HepG2 (cell line): ENCODE measurements around the gene FUT4. TPM values are rescaled to one million over a fixed set of nuclear protein-coding genes. Genes with fewer than 3 reads are reported as not detected.
A peak's percentile ranks its signal among the peaks of the same experiment; 100 is the strongest.

Source experiments
- ATRX ChIP-seq: sonication (generic); formaldehyde crosslinking; IDR thresholded peaks from 2 replicates; pipeline ENCODE4 v1.4.0; 2020; ENCODE audit warnings: missing genetic modification reagents, borderline replicate concordance
- CTCF ChIP-seq: sonication (generic); formaldehyde crosslinking; IDR thresholded peaks from 2 replicates; pipeline ENCODE4 v1.5.0; 2020; ENCODE audit warnings: mild to moderate bottlenecking, missing genetic modification reagents, moderate library complexity
- DNMT3B ChIP-seq: conservative IDR thresholded peaks from 2 replicates; pipeline ENCODE4 v1.6.1; 2016; ENCODE audit warnings: missing biosample characterization, control low read depth
- EZH2 ChIP-seq: conservative IDR thresholded peaks from 2 replicates; pipeline ENCODE4 v1.6.1; 2012; ENCODE audit warnings: mild to moderate bottlenecking, low read depth, low read length, moderate library complexity
- FOXP1 ChIP-seq, 2 experiments: fragments of 450-650 bp in 1 of 2; IDR thresholded peaks; 2 replicates each; pipeline ENCODE4 v1.6.1; 2017 to 2018; ENCODE audit warnings: antibody characterized with exemption in 1 of 2
- GLI4 ChIP-seq: sonication (generic); formaldehyde crosslinking; IDR thresholded peaks from 2 replicates; pipeline ENCODE4 v1.5.1; 2020; ENCODE audit warnings: missing genetic modification reagents, mild to moderate bottlenecking, moderate library complexity, borderline replicate concordance
- JUNB ChIP-seq: sonication (generic); formaldehyde crosslinking; IDR thresholded peaks from 2 replicates; pipeline ENCODE4 v1.8.0; 2022; ENCODE audit warnings: missing genetic modification reagents, mild to moderate bottlenecking, borderline replicate concordance
- MBD4 ChIP-seq: IDR thresholded peaks from 2 replicates; pipeline ENCODE4 v1.6.1; 2012; ENCODE audit warnings: low read length, inconsistent platforms, borderline replicate concordance
- MXD1 ChIP-seq: sonication (generic); formaldehyde crosslinking; IDR thresholded peaks from 2 replicates; pipeline ENCODE4 v1.4.0; 2020; ENCODE audit warnings: mild to moderate bottlenecking, missing genetic modification reagents
- NONO ChIP-seq, 2 experiments: fragments of 450-650 bp in 1 of 2; sonication (generic) in 1 of 2; formaldehyde crosslinking in 1 of 2; IDR thresholded peaks in 1 of 2; conservative IDR thresholded peaks in 1 of 2; 2 replicates each; pipeline versions ENCODE4 v1.6.1 to v1.8.0; 2017 to 2022; ENCODE audit warnings: mild to moderate bottlenecking in 1 of 2, missing genetic modification reagents in 1 of 2, moderate library complexity in 1 of 2
- PLRG1 ChIP-seq: fragments of 450-650 bp; conservative IDR thresholded peaks from 2 replicates; pipeline ENCODE4 v1.6.1; 2016
- POLR2AphosphoS2 ChIP-seq: IDR thresholded peaks from 2 replicates; pipeline ENCODE4 v1.6.1; 2011; ENCODE audit warnings: low read depth, low read length, improper control_type of control experiment
- RARG ChIP-seq: sonication (generic); formaldehyde crosslinking; IDR thresholded peaks from 2 replicates; pipeline ENCODE4 v1.4.0; 2020; ENCODE audit warnings: low read depth, mild to moderate bottlenecking, missing genetic modification reagents
- SIN3A ChIP-seq: IDR thresholded peaks from 2 replicates; pipeline ENCODE4 v1.6.1; 2011; ENCODE audit warnings: low read depth, mild to moderate bottlenecking, control low read depth, low read length, borderline replicate concordance
- SIX4 ChIP-seq: sonication (generic); formaldehyde crosslinking; IDR thresholded peaks from 2 replicates; pipeline ENCODE4 v1.4.0; 2020; ENCODE audit warnings: missing genetic modification reagents
- SP1 ChIP-seq, 2 experiments: fragments of 450-650 bp in 1 of 2; sonication (generic) in 1 of 2; formaldehyde crosslinking in 1 of 2; IDR thresholded peaks; 2 replicates each; pipeline versions ENCODE4 v1.4.0 to v1.6.1; 2016 to 2020; ENCODE audit warnings: missing genetic modification reagents in 1 of 2
- SRSF1 ChIP-seq: fragments of 200-400 bp; formaldehyde crosslinking; optimal IDR thresholded peaks from 2 replicates; pipeline ENCODE3; 2017; ENCODE audit warnings: mild to moderate bottlenecking, low read depth, low read length, moderate library complexity
- STAG1 ChIP-seq: sonication (generic); formaldehyde crosslinking; IDR thresholded peaks from 2 replicates; pipeline ENCODE4 v1.4.0; 2020; ENCODE audit warnings: missing genetic modification reagents
- ZFP41 ChIP-seq: sonication (generic); formaldehyde crosslinking; IDR thresholded peaks from 2 replicates; pipeline ENCODE4 v1.4.0; 2020; ENCODE audit warnings: mild to moderate bottlenecking, missing genetic modification reagents, borderline replicate concordance
- ZFYVE20 ChIP-seq: sonication (generic); formaldehyde crosslinking; IDR thresholded peaks from 2 replicates; pipeline ENCODE4 v1.8.0; 2023; ENCODE audit warnings: low read depth, mild to moderate bottlenecking, moderate library complexity, missing genetic modification reagents, borderline replicate concordance
- ZNF138 ChIP-seq: sonication (generic); formaldehyde crosslinking; IDR thresholded peaks from 2 replicates; pipeline ENCODE4 v1.5.0; 2020; ENCODE audit warnings: mild to moderate bottlenecking, low read depth, missing genetic modification reagents
- ZNF24 ChIP-seq: fragments of 450-650 bp; IDR thresholded peaks from 2 replicates; pipeline ENCODE4 v1.6.1; 2017; ENCODE audit warnings: antibody characterized with exemption, mild to moderate bottlenecking
- ZNF329 ChIP-seq: sonication (generic); formaldehyde crosslinking; IDR thresholded peaks from 2 replicates; pipeline ENCODE4 v1.9.0; 2021; ENCODE audit warnings: low read depth, mild to moderate bottlenecking, missing genetic modification reagents
- ZNF337 ChIP-seq: sonication (generic); formaldehyde crosslinking; IDR thresholded peaks from 2 replicates; pipeline ENCODE4 v1.5.1; 2020; ENCODE audit warnings: missing genetic modification reagents, low read depth, mild to moderate bottlenecking, borderline replicate concordance
- ZNF501 ChIP-seq: sonication (generic); formaldehyde crosslinking; IDR thresholded peaks from 2 replicates; pipeline ENCODE4 v1.5.1; 2020; ENCODE audit warnings: mild to moderate bottlenecking, moderate library complexity, missing genetic modification reagents
- ZNF552 ChIP-seq: sonication (generic); formaldehyde crosslinking; IDR thresholded peaks from 2 replicates; pipeline ENCODE4 v1.9.0; 2022; ENCODE audit warnings: missing genetic modification reagents, mild to moderate bottlenecking, borderline replicate concordance
- ZNF652 ChIP-seq: IDR thresholded peaks from 2 replicates; pipeline ENCODE4 v1.6.1; 2016; ENCODE audit warnings: low read depth, borderline replicate concordance
- ZNF784 ChIP-seq: sonication (generic); formaldehyde crosslinking; IDR thresholded peaks from 2 replicates; pipeline ENCODE4 v1.5.1; 2020; ENCODE audit warnings: missing genetic modification reagents, mild to moderate bottlenecking, borderline replicate concordance
- polyA plus RNA-seq, 8 experiments: library from polyadenylated mRNA; depleted of rRNA in 3 of 8; stranded (reverse) in 7 of 8; unstranded in 1 of 8; fragments of >200 nt; fragmentation: Illumina TruSeq in 4 of 8; extraction: Trizol in 4 of 8; gene quantifications; 2 replicates each; pipeline versions ENCODE4 v1.2.1 to v1.2.3, GENCODE V29; 2011 to 2016; ENCODE audit warnings: low read depth in 4 of 8, missing spikeins in 1 of 8, mixed read lengths in 1 of 8; ENCODE audit not compliant: insufficient read depth in 1 of 8
- total RNA-seq, 5 experiments: library from RNA; depleted of rRNA; stranded (reverse); fragments of >200 nt; fragmentation: Illumina TruSeq; extraction: Trizol; gene quantifications; 2 replicates each; pipeline ENCODE4 v1.2.3, GENCODE V29; 2016; ENCODE audit warnings: low read depth in 1 of 5

Gene FUT4
- total and polyA plus RNA-seq, 2 of the 13 experiments (the other 11 are each of a cell fraction or from before 2014, with no cell fraction given) = 0.28 to 0.60 TPM

GRCh38 chr11:94511932-94512781 lies 31.6 kb upstream of the FUT4 start, which contains the start of gene C11orf97 (continued):
- TF ChIP-seq RARG (no peak), ZNF138 (CRISPR knock-in tag) (no peak), ZNF329 (CRISPR knock-in tag) (no peak), STAG1 (CRISPR knock-in tag) (no peak), NONO (IDR thresholded peaks at IDR 0.05) (no peak), NONO (CRISPR knock-in tag; conservative IDR thresholded peaks at IDR 0.05) (0 out of 2 replicates have a peak, but pooled peaks have one; percentile 30), ZNF24 (no peak), ZNF337 (CRISPR knock-in tag) (no peak), PLRG1 (no peak), ZNF652 (CRISPR knock-in tag) (no peak), ZNF552 (CRISPR knock-in tag) (no peak), ZFYVE20 (no peak), MXD1 (CRISPR knock-in tag) (peak; percentile 52; the same call in 1 of the 2 replicates), MBD4 (no peak), JUNB (CRISPR knock-in tag) (no peak), ATRX (no peak), GLI4 (no peak), SRSF1 (no peak), POLR2AphosphoS2 (no peak), FOXP1 (IDR thresholded peaks at IDR 0.05) (no peak), FOXP1 (CRISPR knock-in tag; IDR thresholded peaks at IDR 0.05) (no peak), SIN3A (peak; percentile 96; the same call in 1 of the 2 replicates), CTCF (CRISPR knock-in tag) (peak; percentile 10; the same call in 1 of the 2 replicates), DNMT3B (CRISPR knock-in tag) (no peak), ZNF501 (CRISPR knock-in tag) (peak; percentile 71; the same call in 1 of the 2 replicates), ZNF784 (CRISPR knock-in tag) (no peak), EZH2 (no peak), SIX4 (CRISPR knock-in tag) (no peak), SP1 (IDR thresholded peaks at IDR 0.05) (no peak), SP1 (CRISPR knock-in tag; IDR thresholded peaks at IDR 0.05) (no peak), ZFP41 (no peak)
